ENCODE results near the gene SLC26A9.

The SLC26A9 gene

DNA sequence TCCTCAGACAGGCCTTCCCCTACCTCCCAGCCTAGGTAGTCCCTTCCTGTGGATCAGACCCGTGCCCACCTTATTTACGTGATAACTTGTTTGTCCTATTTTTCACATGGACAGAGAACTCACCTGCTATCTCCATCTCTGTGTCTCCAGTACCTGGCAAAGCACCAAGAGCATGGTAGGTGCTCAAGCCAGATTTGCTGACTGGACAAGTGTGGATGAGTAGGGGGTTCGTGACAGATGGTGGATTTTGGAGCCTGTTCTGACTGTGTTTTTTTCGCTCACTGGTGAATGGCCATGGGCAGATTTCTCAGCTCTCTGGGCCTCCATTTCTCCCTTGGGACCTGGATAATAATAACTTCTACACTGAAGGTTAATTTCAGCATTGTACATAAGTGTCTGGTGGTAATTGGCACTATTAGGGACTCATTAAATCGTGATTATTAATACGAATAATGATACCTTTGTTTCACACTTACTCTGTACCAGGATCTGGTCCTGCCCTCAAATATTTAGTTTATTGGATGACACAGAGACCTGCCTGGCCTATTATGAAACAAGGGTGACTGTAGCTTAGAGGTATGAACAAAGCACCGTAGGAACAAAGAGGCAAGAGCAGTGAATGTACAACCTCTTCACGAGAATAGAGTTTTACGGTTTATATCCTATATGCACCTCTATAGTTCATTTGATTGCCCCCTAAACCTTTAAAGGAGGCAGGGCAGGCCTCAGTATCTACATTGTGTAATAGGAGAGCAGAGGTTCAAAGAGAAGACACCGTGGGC is 24.5 kb upstream of the SLC26A9 start:
- H3K4me3 ChIP-seq (ENCODE audit: low read depth, low read length), result no peak overlapping the region
- DNase-seq (ENCODE audit: low read depth), result peak; percentile 17
- TF ChIP-seq, protein P1, sequence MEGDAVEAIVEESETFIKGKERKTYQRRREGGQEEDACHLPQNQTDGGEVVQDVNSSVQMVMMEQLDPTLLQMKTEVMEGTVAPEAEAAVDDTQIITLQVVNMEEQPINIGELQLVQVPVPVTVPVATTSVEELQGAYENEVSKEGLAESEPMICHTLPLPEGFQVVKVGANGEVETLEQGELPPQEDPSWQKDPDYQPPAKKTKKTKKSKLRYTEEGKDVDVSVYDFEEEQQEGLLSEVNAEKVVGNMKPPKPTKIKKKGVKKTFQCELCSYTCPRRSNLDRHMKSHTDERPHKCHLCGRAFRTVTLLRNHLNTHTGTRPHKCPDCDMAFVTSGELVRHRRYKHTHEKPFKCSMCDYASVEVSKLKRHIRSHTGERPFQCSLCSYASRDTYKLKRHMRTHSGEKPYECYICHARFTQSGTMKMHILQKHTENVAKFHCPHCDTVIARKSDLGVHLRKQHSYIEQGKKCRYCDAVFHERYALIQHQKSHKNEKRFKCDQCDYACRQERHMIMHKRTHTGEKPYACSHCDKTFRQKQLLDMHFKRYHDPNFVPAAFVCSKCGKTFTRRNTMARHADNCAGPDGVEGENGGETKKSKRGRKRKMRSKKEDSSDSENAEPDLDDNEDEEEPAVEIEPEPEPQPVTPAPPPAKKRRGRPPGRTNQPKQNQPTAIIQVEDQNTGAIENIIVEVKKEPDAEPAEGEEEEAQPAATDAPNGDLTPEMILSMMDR (conservative IDR thresholded peaks at IDR 0.05; ENCODE audit: low read depth, low read length), result no peak

DNA sequence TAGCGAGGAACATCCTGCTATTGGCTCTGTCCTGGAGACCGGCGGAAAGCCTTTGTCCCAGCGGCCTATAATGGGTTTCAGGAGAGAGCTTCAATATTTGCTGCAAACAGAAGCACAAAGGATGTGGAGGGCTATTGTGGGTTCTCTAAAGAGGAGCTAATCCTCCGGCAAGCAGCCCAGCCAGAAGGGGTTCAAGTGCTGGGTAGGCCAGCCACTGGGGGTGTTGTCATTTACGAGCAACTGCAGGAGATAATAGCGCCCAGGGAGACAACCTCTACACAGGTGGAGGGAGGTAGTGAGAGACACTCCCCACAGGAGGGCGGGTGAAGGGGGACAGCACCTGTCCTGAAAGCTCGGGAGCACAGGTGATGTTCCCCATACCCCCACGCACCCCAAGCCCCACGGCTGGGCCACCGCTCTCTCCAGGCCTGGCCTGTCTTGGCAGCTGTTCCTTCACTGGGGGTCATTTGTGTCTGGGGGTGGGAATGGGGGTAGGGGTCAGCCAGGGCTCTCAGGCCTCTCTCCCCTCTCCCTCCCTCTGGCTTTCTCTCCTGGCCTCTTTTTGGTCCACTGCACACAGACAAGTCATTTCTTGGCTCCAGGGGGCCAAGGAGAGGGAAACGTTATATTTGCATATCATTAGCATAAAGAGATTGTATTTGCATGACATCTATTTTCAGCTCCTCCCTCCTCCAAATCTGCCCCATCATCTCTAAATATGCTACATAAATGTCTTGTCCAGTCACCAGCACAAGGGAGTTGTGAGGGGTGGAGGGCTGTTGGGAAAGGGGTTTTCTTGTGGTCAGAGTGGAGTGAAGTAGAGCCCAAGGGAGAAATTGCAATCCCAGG is 22.0 kb upstream of the SLC26A9 start:
- TF ChIP-seq, protein P1 (conservative IDR thresholded peaks at IDR 0.05; ENCODE audit: low read depth, low read length), result no peak
- no peak for DNase-seq (ENCODE audit: low read depth)
- H3K4me3 ChIP-seq (ENCODE audit: low read depth, low read length), result no peak overlapping the region

DNA sequence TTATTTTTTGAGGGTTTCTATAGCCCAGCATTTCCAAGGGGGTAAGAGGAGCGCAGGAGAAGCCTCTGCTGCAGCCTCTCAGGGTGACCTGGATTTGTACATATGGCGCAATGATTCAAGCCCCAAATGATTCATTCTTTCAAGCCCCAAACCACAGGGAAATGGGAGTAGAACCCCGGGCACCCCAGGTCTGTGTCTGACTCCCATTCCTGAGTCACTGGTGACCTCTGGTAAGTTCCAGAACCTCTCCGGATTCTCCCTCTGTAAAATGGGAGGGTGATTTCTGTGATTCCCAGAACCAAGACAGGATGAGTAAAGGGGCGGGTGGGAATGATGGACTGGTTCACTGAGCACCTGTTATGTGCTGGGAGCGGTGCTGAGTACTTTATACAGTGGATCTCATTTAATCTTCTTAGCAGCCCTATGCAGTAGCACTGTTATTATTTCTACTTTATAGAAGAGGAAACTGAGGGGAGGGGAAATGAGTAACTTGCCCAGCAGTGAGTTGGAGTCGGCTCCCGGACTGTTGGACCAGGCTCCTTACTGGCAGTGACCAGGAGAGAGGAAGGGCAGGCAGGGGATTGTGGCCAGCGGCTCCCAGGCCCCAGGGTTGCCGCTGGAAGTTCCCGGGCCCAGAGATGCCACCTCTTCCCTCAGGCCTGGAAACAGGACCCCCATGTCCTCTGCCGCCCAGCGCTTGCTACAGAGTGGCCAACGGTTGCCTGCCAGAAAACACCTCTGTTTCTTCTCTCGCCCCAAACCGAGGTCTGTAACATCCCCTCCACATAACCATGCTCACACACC is 20.3 kb upstream of the SLC26A9 start:
- TF ChIP-seq, protein P1 (conservative IDR thresholded peaks at IDR 0.05; ENCODE audit: low read depth, low read length), result no peak
- peak; percentile 18 for DNase-seq (ENCODE audit: low read depth)
- H3K4me3 ChIP-seq (ENCODE audit: low read depth, low read length), result no peak overlapping the region

DNA sequence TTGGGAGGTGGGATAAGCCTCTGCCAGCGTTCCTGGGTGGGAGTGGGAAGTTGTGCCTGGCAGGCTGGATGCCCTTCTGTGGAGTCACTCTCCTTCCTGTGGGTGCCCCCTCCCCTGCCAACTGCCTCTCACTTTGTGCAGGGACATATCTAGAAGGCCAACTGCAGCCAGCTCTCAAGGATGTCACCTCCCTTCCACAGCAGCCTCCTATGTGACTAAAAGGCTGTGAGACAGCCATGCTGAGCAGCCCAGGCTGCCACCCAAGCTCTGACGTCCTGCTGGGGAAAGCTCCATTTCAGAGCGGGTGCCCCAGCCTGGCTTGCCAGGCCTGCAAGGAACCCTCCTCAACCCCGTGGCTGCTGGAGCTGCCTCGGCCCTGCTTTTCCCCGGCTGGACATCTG is 19.6 kb upstream of the SLC26A9 start:
- no peak for DNase-seq (ENCODE audit: low read depth)
- no peak overlapping the region for H3K4me3 ChIP-seq (ENCODE audit: low read depth, low read length)
- TF ChIP-seq, protein P1 (conservative IDR thresholded peaks at IDR 0.05; ENCODE audit: low read depth, low read length), result no peak

DNA sequence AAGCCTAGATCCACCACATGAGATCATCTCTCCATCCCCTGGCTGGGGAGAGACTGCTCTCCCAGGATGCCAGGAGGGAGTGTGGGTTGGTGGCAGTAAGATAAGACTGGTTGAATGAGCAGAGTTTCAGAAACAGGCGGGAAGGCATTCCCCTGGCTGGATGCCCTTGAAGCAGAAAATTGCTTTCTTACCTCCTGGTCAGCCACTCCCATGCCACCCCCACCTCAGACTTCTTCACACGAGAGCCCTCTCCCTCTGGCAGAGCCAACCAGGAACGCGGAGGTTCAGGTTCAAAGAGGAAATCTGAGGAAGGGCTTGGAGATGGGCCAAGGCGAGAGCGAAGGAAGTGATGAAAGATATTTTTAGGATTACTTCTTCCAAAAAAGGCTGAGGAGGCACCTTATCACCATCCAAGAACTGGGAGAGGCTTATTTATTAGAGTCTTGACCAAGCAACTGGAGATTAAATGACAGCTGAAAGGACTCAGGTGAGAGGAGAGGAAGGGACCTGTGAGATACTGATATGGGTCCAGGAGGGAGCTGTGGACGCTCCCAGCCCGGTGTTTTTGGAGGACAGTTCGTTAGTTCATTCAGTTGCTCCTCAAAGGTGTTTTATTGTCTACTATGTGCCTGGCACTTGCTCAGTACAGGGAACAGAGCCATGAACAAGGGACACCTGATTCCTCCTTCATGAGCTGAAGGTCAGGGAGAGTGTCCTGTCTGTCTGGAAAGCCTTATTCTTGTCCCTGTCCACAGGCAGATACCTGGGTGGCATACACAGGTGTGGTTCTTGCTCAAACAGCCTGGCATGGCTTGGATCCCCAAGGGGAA is 18.9 kb upstream of the SLC26A9 start:
- no peak overlapping the region for H3K4me3 ChIP-seq (ENCODE audit: low read depth, low read length)
- DNase-seq (ENCODE audit: low read depth), result no peak
- TF ChIP-seq, protein P1 (conservative IDR thresholded peaks at IDR 0.05; ENCODE audit: low read depth, low read length), result no peak

DNA sequence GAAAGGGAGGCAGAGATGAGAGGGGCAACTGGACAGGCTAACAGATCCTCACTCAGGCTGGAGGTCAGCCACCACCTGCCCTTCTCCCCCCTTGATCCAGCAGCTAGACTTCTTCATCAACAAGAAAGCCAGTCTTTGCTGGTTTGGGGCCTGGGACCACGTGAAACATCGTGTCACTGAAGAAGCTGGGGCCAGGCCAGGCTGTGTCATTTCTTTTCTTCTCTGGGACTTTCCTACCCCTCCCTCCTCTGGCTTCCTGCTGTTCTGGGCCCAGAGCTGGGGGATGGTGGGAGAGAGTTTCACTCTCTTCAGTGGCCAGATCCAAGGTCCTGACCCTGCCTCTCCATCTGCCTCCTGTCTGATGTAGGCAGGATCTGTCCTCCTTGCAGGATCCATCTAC is 18.1 kb upstream of the SLC26A9 start:
- no peak overlapping the region for H3K4me3 ChIP-seq (ENCODE audit: low read depth, low read length)
- TF ChIP-seq, protein P1 (conservative IDR thresholded peaks at IDR 0.05; ENCODE audit: low read depth, low read length), result no peak
- no peak for DNase-seq (ENCODE audit: low read depth)
